Liver (tissue), 9 donors: ENCODE results near the gene RYR1. TPM values are rescaled to one million over a fixed set of nuclear protein-coding genes. Genes with fewer than 3 reads are reported as not detected.

Experiments
- DNase-seq: peaks from one replicate; pipeline ENCODE4 v3.0.0-alpha.2; 2017; ENCODE audit warnings: low spot score
- H3K27ac ChIP-seq, 2 donors: one replicate each; pipeline ENCODE4 v1.7.0; 2013; ENCODE audit warnings: inconsistent platforms in 2 of 2, low read length in 2 of 2, control low read depth in 1 of 2, low read depth in 1 of 2, mild to moderate bottlenecking in 1 of 2
- H3K27me3 ChIP-seq, 4 donors: one replicate each; pipeline versions ENCODE4 v1.6.1 to v1.7.0; 2013; ENCODE audit warnings: low read length in 3 of 4, inconsistent platforms in 1 of 4, mild to moderate bottlenecking in 1 of 4, moderate library complexity in 1 of 4; ENCODE audit not compliant: control insufficient read depth in 4 of 4, insufficient read depth in 4 of 4
- H3K36me3 ChIP-seq, 4 donors: one replicate each; pipeline versions ENCODE4 v1.6.1 to v1.7.0; 2013; ENCODE audit warnings: low read length in 3 of 4, mild to moderate bottlenecking in 3 of 4, low read depth in 1 of 4, moderate library complexity in 1 of 4; ENCODE audit not compliant: control insufficient read depth in 4 of 4, insufficient read depth in 3 of 4
- H3K4me1 ChIP-seq, 4 donors: one replicate each; pipeline versions ENCODE4 v1.6.1 to v1.7.0; 2013; ENCODE audit warnings: low read length in 3 of 4, mild to moderate bottlenecking in 3 of 4, moderate library complexity in 1 of 4; ENCODE audit not compliant: control insufficient read depth in 4 of 4, insufficient read depth in 4 of 4
- H3K4me3 ChIP-seq, 3 donors: one replicate each; pipeline versions ENCODE4 v1.6.1 to v1.7.0; 2013; ENCODE audit warnings: low read length in 3 of 3, control low read depth in 1 of 3, low read depth in 1 of 3, mild to moderate bottlenecking in 1 of 3
- H3K9ac ChIP-seq, 2 donors: one replicate each; pipeline ENCODE4 v1.7.0; 2013; ENCODE audit warnings: low read length in 2 of 2, mild to moderate bottlenecking in 2 of 2, moderate library complexity in 2 of 2, control low read depth in 1 of 2, low read depth in 1 of 2
- H3K9me3 ChIP-seq, 4 donors: one replicate each; pipeline versions ENCODE4 v1.6.1 to v1.7.0; 2013; ENCODE audit warnings: low read length in 3 of 4; ENCODE audit not compliant: control insufficient read depth in 4 of 4
- FOXA1 ChIP-seq: IDR thresholded peaks from 2 replicates; pipeline ENCODE4 v1.6.1; 2016; ENCODE audit warnings: antibody characterized with exemption
- FOXA2 ChIP-seq: IDR thresholded peaks from 2 replicates; pipeline ENCODE4 v1.6.1; 2016; ENCODE audit warnings: antibody characterized with exemption
- GABPA ChIP-seq, 2 donors: IDR thresholded peaks in 1 of 2; conservative IDR thresholded peaks in 1 of 2; 2 replicates each; pipeline ENCODE4 v1.6.1; 2016; ENCODE audit warnings: antibody characterized with exemption in 2 of 2, mild to moderate bottlenecking in 1 of 2, moderate library complexity in 1 of 2
- HNF4A ChIP-seq, 2 donors: conservative IDR thresholded peaks; 2 replicates each; pipeline ENCODE4 v1.6.1; 2016; ENCODE audit warnings: antibody characterized with exemption in 2 of 2, mild to moderate bottlenecking in 2 of 2
- HNF4G ChIP-seq: IDR thresholded peaks from 2 replicates; pipeline ENCODE4 v1.6.1; 2016; ENCODE audit warnings: antibody characterized with exemption
- JUND ChIP-seq, 2 donors: IDR thresholded peaks; 2 replicates each; pipeline ENCODE4 v1.6.1; 2016; ENCODE audit warnings: antibody characterized with exemption in 2 of 2
- NR2F2 ChIP-seq: IDR thresholded peaks from 2 replicates; pipeline ENCODE4 v1.6.1; 2016; ENCODE audit warnings: antibody characterized with exemption
- REST ChIP-seq: IDR thresholded peaks from 2 replicates; pipeline ENCODE4 v1.6.1; 2016; ENCODE audit warnings: antibody characterized with exemption, mild to moderate bottlenecking
- RXRA ChIP-seq, 2 donors: IDR thresholded peaks; 2 replicates each; pipeline ENCODE4 v1.6.1; 2017 to 2018; ENCODE audit warnings: antibody characterized with exemption in 2 of 2, mild to moderate bottlenecking in 1 of 2
- SP1 ChIP-seq: IDR thresholded peaks from 2 replicates; pipeline ENCODE4 v1.6.1; 2018; ENCODE audit warnings: antibody characterized with exemption, mild to moderate bottlenecking
- TAF1 ChIP-seq: conservative IDR thresholded peaks from 2 replicates; pipeline ENCODE4 v1.6.1; 2016; ENCODE audit warnings: antibody characterized with exemption, mild to moderate bottlenecking
- YY1 ChIP-seq: IDR thresholded peaks from 2 replicates; pipeline ENCODE4 v1.6.1; 2016; ENCODE audit warnings: antibody characterized with exemption, mild to moderate bottlenecking
- ZBTB33 ChIP-seq: IDR thresholded peaks from 2 replicates; pipeline ENCODE4 v1.6.1; 2016; ENCODE audit warnings: antibody characterized with exemption
- WGBS: extraction: QIAGEN DNeasy Blood & Tissue Kit; methylation state at CpG from one replicate; pipeline ENCODE4 v1.1.7; 2013; 5-methylcytosine and 5-hydroxymethylcytosine counted together
- polyA plus RNA-seq, 2 donors: library from polyadenylated mRNA; stranded (reverse) in 1 of 2; unstranded in 1 of 2; fragments of 200-250 nt in 1 of 2; fragments of >200 nt in 1 of 2; fragmentation: Nextera tagmentation in 1 of 2; extraction: Ambion mirVana in 1 of 2; gene quantifications; one replicate each; pipeline versions ENCODE4 v1.2.1 to v1.2.3, GENCODE V29; 2013 to 2015
- total RNA-seq, 2 donors: library from RNA; depleted of rRNA; stranded (reverse); fragments of >200 nt; gene quantifications; one replicate each; pipeline ENCODE4 v1.2.3, GENCODE V29; 2014
- TF ChIP-seq, protein P1 (sequence below): fragments of 150-350 bp; IDR thresholded peaks from 2 replicates; pipeline ENCODE4 v1.5.1; 2017; ENCODE audit warnings: improper control_type of control experiment, low read depth, low read length; ENCODE audit not compliant: missing input control
- donor health status: healthy.
- donor health status: healthy.
- donor health status: healthy.
- donor health status: healthy.
- donor health status: healthy.

The RYR1 gene
- total and polyA plus RNA-seq, 4 donors, result 0.01 to 0.70 (median 0.29) TPM

- Histone ChIP-seq H3K27me3 (no peaks in the 10 kb centered on the region), H3K27ac (no peak overlapping the region), H3K36me3 (no peaks in the 10 kb centered on the region), H3K4me3 (no peak overlapping the region), H3K9me3 (no peaks in the 10 kb centered on the region), H3K4me1 (peaks cover 0 to 7% (median 3%) of the 10 kb centered on the region in 4 donors), H3K9ac (no peak overlapping the region)
- no peak for DNase-seq
- TF ChIP-seq GABPA (IDR thresholded peaks at IDR 0.05 in 1 of 2, conservative IDR thresholded peaks at IDR 0.05 in 1 of 2) (no peak), REST (no peak), JUND (IDR thresholded peaks at IDR 0.05) (no peak), YY1 (no peak), RXRA (IDR thresholded peaks at IDR 0.05) (no peak), SP1 (no peak), FOXA2 (no peak), FOXA1 (no peak), TAF1 (no peak), HNF4A (conservative IDR thresholded peaks at IDR 0.05) (no peak), HNF4G (no peak), NR2F2 (no peak), ZBTB33 (no peak)
- TF ChIP-seq, protein P1, sequence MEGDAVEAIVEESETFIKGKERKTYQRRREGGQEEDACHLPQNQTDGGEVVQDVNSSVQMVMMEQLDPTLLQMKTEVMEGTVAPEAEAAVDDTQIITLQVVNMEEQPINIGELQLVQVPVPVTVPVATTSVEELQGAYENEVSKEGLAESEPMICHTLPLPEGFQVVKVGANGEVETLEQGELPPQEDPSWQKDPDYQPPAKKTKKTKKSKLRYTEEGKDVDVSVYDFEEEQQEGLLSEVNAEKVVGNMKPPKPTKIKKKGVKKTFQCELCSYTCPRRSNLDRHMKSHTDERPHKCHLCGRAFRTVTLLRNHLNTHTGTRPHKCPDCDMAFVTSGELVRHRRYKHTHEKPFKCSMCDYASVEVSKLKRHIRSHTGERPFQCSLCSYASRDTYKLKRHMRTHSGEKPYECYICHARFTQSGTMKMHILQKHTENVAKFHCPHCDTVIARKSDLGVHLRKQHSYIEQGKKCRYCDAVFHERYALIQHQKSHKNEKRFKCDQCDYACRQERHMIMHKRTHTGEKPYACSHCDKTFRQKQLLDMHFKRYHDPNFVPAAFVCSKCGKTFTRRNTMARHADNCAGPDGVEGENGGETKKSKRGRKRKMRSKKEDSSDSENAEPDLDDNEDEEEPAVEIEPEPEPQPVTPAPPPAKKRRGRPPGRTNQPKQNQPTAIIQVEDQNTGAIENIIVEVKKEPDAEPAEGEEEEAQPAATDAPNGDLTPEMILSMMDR, result no peak
- 78% methylated on average over 1 of the region's 1 CpG for WGBS
Measured at GRCh38 chr19:38399537-38399936, 34.0 kb upstream of the RYR1 start.

- no peak overlapping the region for H3K9ac ChIP-seq
- no peaks in the 10 kb centered on the region for H3K36me3 ChIP-seq
- TF ChIP-seq GABPA (IDR thresholded peaks at IDR 0.05 in 1 of 2, conservative IDR thresholded peaks at IDR 0.05 in 1 of 2), result no peak
- H3K9me3 ChIP-seq, result no peaks in the 10 kb centered on the region
- no peaks in the 10 kb centered on the region for H3K27me3 ChIP-seq
- H3K27ac ChIP-seq, result no peak overlapping the region
- DNase-seq, result no peak
- H3K4me1 ChIP-seq, result peaks cover 0 to 7% (median 3%) of the 10 kb centered on the region in 4 donors
- WGBS, result 77% methylated on average over 5 of the region's 5 CpGs
- H3K4me3 ChIP-seq, result no peak overlapping the region
Measured at GRCh38 chr19:38400361-38400760, 33.1 kb upstream of the RYR1 start.
